ENCODE data around the gene RXYLT1.
"Not testable (repeated sequence)": the region's sequence is repeated elsewhere in the genome, so short reads cannot be mapped to it uniquely, and the experiment has no call there.

The RXYLT1 gene, protein sequence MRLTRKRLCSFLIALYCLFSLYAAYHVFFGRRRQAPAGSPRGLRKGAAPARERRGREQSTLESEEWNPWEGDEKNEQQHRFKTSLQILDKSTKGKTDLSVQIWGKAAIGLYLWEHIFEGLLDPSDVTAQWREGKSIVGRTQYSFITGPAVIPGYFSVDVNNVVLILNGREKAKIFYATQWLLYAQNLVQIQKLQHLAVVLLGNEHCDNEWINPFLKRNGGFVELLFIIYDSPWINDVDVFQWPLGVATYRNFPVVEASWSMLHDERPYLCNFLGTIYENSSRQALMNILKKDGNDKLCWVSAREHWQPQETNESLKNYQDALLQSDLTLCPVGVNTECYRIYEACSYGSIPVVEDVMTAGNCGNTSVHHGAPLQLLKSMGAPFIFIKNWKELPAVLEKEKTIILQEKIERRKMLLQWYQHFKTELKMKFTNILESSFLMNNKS

GRCh38 chr12:63779498-63780481, at the start of gene RXYLT1:
Gene RXYLT1, plus strand, starts transcription at chr12:63779909. Its CDS starts 52 bp downstream, at chr12:63779961.
- peak; percentile 70 for DNase-seq (ENCODE audit: low read depth)

- DNase-seq (ENCODE audit: low read depth): not testable (repeated sequence)
Measured at GRCh38 chr12:63732779-63733178, 46.9 kb upstream of the RXYLT1 start.

GRCh38 chr12:63733585-63733984, 46.1 kb upstream of the RXYLT1 start:
- DNase-seq (ENCODE audit: low read depth): not testable (repeated sequence)

- not testable (repeated sequence) for DNase-seq (ENCODE audit: low read depth)
Measured at GRCh38 chr12:63740551-63740950, 39.2 kb upstream of the RXYLT1 start.

DNA sequence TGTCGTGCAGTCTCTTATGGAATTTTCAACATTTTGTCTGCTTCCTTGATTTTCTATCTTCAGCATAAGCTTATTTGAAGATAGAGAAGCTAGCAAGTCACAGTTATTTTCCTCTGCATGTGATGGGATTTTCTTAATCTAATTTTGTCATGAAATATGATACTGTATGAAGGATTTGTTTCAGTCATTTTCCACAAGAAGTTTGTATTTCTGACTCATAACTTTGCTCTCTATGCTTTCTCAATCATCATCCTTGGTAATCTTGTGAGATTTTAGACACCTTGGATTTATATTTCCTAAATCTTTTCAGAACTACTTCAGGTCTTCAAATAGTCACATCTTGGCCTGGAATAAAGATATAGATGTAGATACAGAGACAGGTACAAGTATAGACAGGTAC, 38.3 kb upstream of the RXYLT1 start:
- peak; percentile 31 for DNase-seq (ENCODE audit: low read depth)

- DNase-seq (ENCODE audit: low read depth): peak; percentile 4
Measured at GRCh38 chr12:63744110-63744509, 35.6 kb upstream of the RXYLT1 start.

GRCh38 chr12:63746470-63746869, 33.2 kb upstream of the RXYLT1 start:
- DNase-seq (ENCODE audit: low read depth): not testable (repeated sequence)

- not testable (repeated sequence) for DNase-seq (ENCODE audit: low read depth)
Measured at GRCh38 chr12:63747136-63747535, 32.6 kb upstream of the RXYLT1 start.

DNA sequence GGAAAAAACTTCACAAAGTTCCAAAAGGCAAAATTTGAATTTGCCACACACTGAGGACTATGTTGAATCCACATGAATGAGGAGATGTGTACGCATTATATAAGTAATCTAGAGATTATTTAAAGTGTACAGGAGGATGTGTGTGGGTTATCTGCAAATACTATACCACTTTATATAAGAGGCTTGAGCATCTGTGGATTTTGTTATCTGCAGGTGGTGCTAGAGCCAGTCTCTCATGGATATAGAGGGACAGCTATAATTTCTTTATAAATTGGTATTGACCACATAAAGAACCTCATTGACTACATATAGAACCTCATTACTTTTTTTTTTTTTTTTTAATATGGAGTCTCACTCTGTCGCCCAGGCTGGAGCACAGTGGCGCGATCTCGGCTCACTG, 32.2 kb upstream of the RXYLT1 start:
- DNase-seq (ENCODE audit: low read depth): no peak

DNA sequence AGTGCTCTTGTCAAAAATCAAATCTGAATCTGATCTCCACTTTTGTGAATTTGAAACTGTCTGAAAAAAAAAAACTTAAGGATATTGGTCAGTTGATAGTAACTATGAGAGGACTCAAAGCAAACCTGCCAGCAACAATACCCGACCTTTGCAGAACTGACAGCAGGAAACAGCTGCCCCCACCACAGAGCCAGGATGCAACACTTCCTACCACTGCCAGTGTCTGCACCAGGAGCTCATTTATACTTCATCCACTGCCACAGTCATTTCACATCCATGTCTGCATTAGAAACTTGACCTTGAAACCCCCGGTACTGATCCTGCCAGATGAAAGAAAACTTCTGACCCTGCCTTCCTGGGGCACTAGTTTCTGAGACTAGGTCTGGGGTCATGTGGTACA, 27.4 kb upstream of the RXYLT1 start:
- no peak for DNase-seq (ENCODE audit: low read depth)

DNA sequence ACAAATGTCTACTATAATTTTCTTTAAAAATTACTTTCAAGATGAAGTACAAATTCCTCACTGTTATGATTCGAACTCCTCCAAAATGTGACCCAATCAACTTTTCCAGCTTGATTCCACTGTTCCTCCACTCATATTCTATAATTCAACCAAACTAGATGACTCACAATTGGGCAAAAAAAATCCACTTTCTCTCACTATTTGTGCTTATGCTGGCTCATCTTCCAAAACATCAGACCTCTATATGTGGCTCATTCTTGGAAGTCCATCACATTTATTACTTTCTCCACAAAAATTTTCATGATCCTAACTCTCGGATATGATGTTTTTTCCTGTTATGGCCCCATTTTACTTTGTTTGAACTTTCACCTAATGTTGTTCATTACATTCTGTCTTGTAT, 26.9 kb upstream of the RXYLT1 start:
- no peak for DNase-seq (ENCODE audit: low read depth)

- DNase-seq (ENCODE audit: low read depth): no peak
Measured at GRCh38 chr12:63753743-63754142, 26.0 kb upstream of the RXYLT1 start.

- DNase-seq (ENCODE audit: low read depth): no peak
Measured at GRCh38 chr12:63764481-63764880, 15.2 kb upstream of the RXYLT1 start.

GRCh38 chr12:63766498-63766897, 13.2 kb upstream of the RXYLT1 start:
- no peak for DNase-seq (ENCODE audit: low read depth)

GRCh38 chr12:63770375-63770774, 9.3 kb upstream of the RXYLT1 start:
- no peak for DNase-seq (ENCODE audit: low read depth)

DNA sequence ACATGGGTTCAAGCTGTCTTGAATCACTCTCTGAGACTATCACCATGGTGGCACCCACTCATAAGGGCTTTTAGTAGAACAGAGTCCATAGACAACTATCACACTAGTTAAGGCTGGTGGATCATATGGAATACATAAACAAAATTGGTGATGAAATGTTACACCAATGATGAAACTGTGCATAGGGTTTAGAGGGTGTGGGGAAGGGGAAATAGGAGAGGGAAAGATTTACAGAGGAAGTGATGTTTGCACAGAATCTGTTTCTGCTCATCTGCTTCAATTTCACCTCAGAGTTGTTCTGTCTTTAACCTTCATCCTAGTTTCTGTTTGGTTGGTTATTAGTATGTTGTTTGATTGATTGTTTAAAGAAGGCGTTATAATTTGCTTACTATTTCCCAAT, 2.4 kb upstream of the RXYLT1 start:
- DNase-seq (ENCODE audit: low read depth): no peak

DNA sequence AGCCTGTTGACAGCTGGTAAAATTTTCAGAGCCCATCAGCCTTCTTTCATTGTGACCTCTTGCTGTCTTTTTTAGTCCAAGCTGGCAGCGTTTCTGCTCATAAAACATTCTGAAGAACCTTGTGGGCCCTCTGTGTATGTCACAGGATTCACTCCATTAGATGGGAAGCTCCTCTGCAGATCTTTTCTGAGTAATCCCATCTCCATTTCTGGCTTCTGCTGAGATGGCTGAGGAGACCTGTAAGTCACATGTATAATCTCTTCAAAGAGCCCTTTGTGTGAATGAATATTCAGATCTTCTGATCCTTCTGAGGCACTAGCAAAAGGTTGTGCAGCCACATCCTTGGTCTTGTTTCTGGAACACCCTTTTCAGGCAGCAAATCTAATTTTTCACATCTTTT, 2.8 kb downstream of the RXYLT1 start:
- DNase-seq (ENCODE audit: low read depth): no peak

DNA sequence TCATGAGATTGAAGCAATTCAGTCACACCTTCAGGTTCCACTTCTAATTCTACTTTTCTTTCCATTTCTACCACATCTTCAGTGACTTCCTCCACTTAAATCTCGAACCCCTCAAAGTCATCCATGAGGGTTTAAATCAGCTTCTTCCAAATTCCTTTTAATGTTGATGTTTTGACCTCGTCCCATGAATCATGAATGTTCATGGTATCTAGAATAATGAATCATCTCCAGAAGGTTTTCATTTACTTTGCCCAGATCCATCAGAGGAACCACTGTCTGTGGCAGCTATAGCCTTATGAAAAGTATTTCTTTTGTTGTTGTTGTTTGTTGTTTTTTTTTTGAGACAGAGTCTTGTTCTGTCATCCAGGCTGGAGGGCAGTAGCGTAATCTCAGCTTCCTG, 7.6 kb downstream of the RXYLT1 start:
- DNase-seq (ENCODE audit: low read depth): peak; percentile 33

- DNase-seq (ENCODE audit: low read depth): no peak
Measured at GRCh38 chr12:63790608-63790945, 10.9 kb downstream of the RXYLT1 start.

GRCh38 chr12:63792338-63792737, 12.6 kb downstream of the RXYLT1 start:
- no peak for DNase-seq (ENCODE audit: low read depth)

- DNase-seq (ENCODE audit: low read depth): no peak
Measured at GRCh38 chr12:63795032-63795687, 15.5 kb downstream of the RXYLT1 start.

- DNase-seq (ENCODE audit: low read depth): no peak
Measured at GRCh38 chr12:63795944-63796343, 16.2 kb downstream of the RXYLT1 start.
